Measurements from ENCODE around the gene STXBP4. TPM values are rescaled to one million over a fixed set of nuclear protein-coding genes. Genes with fewer than 3 reads are reported as not detected.

The STXBP4 gene
- total RNA-seq, 1 experiment from 2014 or later, result 12.0 TPM

- ATAC-seq (no peak), DNase-seq (ENCODE audit: low spot score) (no peak)
- Mint-ChIP-seq H3K27ac (no peak overlapping the region), H3K27me3 (ENCODE audit: low read depth) (no peaks in the 10 kb centered on the region), H3K4me3 (no peak overlapping the region), H3K36me3 (peaks cover 18% of the 10 kb centered on the region), H3K4me1 (0 out of 2 replicates have a peak, but pooled peaks cover 2% of the 10 kb centered on the region), H3K9me3 (peaks cover 19% of the 10 kb centered on the region)
- ChIA-PET POLR2A (no interaction called here), CTCF (no interaction called here)
- no peak for TF ChIP-seq GTF2I (CRISPR knock-in tag; conservative IDR thresholded peaks at IDR 0.05)
- TF ChIP-seq, protein P1, sequence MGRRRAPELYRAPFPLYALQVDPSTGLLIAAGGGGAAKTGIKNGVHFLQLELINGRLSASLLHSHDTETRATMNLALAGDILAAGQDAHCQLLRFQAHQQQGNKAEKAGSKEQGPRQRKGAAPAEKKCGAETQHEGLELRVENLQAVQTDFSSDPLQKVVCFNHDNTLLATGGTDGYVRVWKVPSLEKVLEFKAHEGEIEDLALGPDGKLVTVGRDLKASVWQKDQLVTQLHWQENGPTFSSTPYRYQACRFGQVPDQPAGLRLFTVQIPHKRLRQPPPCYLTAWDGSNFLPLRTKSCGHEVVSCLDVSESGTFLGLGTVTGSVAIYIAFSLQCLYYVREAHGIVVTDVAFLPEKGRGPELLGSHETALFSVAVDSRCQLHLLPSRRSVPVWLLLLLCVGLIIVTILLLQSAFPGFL (CRISPR knock-in tag; IDR thresholded peaks at IDR 0.05; ENCODE audit: borderline replicate concordance), result no peak
- TF ChIP-seq HMGXB4 (CRISPR knock-in tag; IDR thresholded peaks at IDR 0.05), result no peak
- TF ChIP-seq ZNF671 (CRISPR knock-in tag; IDR thresholded peaks at IDR 0.05), result no peak
- no peak for TF ChIP-seq SOX15 (CRISPR knock-in tag; IDR thresholded peaks at IDR 0.05)
- no peak for TF ChIP-seq ZNF263 (CRISPR knock-in tag; IDR thresholded peaks at IDR 0.05; ENCODE audit: low read depth)
- TF ChIP-seq OVOL2 (CRISPR knock-in tag; IDR thresholded peaks at IDR 0.05; ENCODE audit: borderline replicate concordance), result no peak
- no peak for TF ChIP-seq TEAD1 (CRISPR knock-in tag; IDR thresholded peaks at IDR 0.05)
- no peak for TF ChIP-seq TCF7 (CRISPR knock-in tag; IDR thresholded peaks at IDR 0.05; ENCODE audit: low read depth)
- TF ChIP-seq CBFB (CRISPR knock-in tag; IDR thresholded peaks at IDR 0.05; ENCODE audit: low read depth), result no peak
- no peak for TF ChIP-seq ZNF423 (CRISPR knock-in tag; IDR thresholded peaks at IDR 0.05)
- no peak for TF ChIP-seq KAT7 (CRISPR knock-in tag; IDR thresholded peaks at IDR 0.05; ENCODE audit: borderline replicate concordance)
- TF ChIP-seq, protein P2, sequence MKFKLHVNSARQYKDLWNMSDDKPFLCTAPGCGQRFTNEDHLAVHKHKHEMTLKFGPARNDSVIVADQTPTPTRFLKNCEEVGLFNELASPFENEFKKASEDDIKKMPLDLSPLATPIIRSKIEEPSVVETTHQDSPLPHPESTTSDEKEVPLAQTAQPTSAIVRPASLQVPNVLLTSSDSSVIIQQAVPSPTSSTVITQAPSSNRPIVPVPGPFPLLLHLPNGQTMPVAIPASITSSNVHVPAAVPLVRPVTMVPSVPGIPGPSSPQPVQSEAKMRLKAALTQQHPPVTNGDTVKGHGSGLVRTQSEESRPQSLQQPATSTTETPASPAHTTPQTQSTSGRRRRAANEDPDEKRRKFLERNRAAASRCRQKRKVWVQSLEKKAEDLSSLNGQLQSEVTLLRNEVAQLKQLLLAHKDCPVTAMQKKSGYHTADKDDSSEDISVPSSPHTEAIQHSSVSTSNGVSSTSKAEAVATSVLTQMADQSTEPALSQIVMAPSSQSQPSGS (CRISPR knock-in tag; IDR thresholded peaks at IDR 0.05; ENCODE audit: borderline replicate concordance, low read depth), result no peak
- no peak for TF ChIP-seq CREB1 (CRISPR knock-in tag; IDR thresholded peaks at IDR 0.05)
- no peak for TF ChIP-seq JAZF1 (CRISPR knock-in tag; IDR thresholded peaks at IDR 0.05)
These were observed 13.8 kb downstream of the STXBP4 start for GRCh38 chr17:54982399-54982798.

GRCh38 chr17:54983260-54983659 lies 14.7 kb downstream of the STXBP4 start:
- DNase-seq (ENCODE audit: low spot score) (no peak), ATAC-seq (no peak)
- CTCF ChIA-PET, result no interaction called here
- H3K4me3 Mint-ChIP-seq, result no peak overlapping the region
- 0 out of 2 replicates have a peak, but pooled peaks cover 2% of the 10 kb centered on the region for H3K4me1 Mint-ChIP-seq
- no peak overlapping the region for H3K27ac Mint-ChIP-seq
- H3K9me3 Mint-ChIP-seq, result peaks cover 19% of the 10 kb centered on the region
- H3K27me3 Mint-ChIP-seq (ENCODE audit: low read depth), result no peaks in the 10 kb centered on the region
- peaks cover 18% of the 10 kb centered on the region for H3K36me3 Mint-ChIP-seq
- POLR2A ChIA-PET, result no interaction called here
- TF ChIP-seq SP1 (CRISPR knock-in tag; conservative IDR thresholded peaks at IDR 0.05) (no peak), NR1H2 (CRISPR knock-in tag; IDR thresholded peaks at IDR 0.05) (no peak), NFYB (CRISPR knock-in tag; conservative IDR thresholded peaks at IDR 0.05; ENCODE audit: low read depth) (no peak), MYBL2 (CRISPR knock-in tag; IDR thresholded peaks at IDR 0.05) (no peak), ETV6 (CRISPR knock-in tag; IDR thresholded peaks at IDR 0.05) (no peak), SMAD3 (CRISPR knock-in tag; IDR thresholded peaks at IDR 0.05; ENCODE audit: borderline replicate concordance) (no peak), HMGXB4 (CRISPR knock-in tag; IDR thresholded peaks at IDR 0.05) (no peak), AR (CRISPR knock-in tag; IDR thresholded peaks at IDR 0.05) (no peak), E2F4 (CRISPR knock-in tag; IDR thresholded peaks at IDR 0.05; ENCODE audit: borderline replicate concordance, low read depth) (no peak), ZMAT4 (CRISPR knock-in tag; IDR thresholded peaks at IDR 0.05) (no peak)
- TF ChIP-seq, protein P3, sequence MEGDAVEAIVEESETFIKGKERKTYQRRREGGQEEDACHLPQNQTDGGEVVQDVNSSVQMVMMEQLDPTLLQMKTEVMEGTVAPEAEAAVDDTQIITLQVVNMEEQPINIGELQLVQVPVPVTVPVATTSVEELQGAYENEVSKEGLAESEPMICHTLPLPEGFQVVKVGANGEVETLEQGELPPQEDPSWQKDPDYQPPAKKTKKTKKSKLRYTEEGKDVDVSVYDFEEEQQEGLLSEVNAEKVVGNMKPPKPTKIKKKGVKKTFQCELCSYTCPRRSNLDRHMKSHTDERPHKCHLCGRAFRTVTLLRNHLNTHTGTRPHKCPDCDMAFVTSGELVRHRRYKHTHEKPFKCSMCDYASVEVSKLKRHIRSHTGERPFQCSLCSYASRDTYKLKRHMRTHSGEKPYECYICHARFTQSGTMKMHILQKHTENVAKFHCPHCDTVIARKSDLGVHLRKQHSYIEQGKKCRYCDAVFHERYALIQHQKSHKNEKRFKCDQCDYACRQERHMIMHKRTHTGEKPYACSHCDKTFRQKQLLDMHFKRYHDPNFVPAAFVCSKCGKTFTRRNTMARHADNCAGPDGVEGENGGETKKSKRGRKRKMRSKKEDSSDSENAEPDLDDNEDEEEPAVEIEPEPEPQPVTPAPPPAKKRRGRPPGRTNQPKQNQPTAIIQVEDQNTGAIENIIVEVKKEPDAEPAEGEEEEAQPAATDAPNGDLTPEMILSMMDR (IDR thresholded peaks at IDR 0.05), result no peak

All from WTC11 (cell line).